Astrocyte (in vitro differentiated cells and primary cell): Measurements from ENCODE around the gene MAGI3.

Experiments
- EZH2 ChIP-seq: IDR thresholded peaks from 2 replicates; pipeline ENCODE4 v1.6.1; 2012; ENCODE audit warnings: mild to moderate bottlenecking, low read length, inconsistent platforms; ENCODE audit not compliant: insufficient read depth
- TF ChIP-seq, protein P1 (sequence below): IDR thresholded peaks from 2 replicates; pipeline ENCODE4 v1.5.1; 2011; ENCODE audit warnings: low read depth, mild to moderate bottlenecking, inconsistent platforms, low read length, moderate library complexity; ENCODE audit not compliant: insufficient read depth

DNA sequence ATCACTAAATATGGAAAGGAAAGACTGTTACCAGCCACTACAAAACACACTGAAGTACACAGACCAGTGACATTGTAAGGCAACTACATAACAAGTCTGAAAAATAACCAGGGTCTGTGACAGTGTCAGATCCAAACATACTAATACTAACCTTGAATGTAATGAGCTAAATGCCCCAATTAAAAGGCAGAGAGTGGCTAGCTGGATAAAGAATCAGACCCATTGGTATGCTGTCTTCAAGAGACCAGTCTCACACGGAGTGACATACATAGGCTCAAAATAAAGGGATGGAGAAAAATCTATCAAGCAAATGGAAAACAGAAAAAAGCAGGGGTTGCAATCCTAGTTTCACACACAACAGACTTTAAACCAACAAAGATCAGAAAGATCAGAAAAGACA is 100.1 kb downstream of the MAGI3 start:
- no peak for TF ChIP-seq EZH2
- TF ChIP-seq, protein P1, sequence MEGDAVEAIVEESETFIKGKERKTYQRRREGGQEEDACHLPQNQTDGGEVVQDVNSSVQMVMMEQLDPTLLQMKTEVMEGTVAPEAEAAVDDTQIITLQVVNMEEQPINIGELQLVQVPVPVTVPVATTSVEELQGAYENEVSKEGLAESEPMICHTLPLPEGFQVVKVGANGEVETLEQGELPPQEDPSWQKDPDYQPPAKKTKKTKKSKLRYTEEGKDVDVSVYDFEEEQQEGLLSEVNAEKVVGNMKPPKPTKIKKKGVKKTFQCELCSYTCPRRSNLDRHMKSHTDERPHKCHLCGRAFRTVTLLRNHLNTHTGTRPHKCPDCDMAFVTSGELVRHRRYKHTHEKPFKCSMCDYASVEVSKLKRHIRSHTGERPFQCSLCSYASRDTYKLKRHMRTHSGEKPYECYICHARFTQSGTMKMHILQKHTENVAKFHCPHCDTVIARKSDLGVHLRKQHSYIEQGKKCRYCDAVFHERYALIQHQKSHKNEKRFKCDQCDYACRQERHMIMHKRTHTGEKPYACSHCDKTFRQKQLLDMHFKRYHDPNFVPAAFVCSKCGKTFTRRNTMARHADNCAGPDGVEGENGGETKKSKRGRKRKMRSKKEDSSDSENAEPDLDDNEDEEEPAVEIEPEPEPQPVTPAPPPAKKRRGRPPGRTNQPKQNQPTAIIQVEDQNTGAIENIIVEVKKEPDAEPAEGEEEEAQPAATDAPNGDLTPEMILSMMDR: no peak
